SK-N-MC (cell line): ENCODE results near the gene UNC93A.

Source experiments
- EZH2 ChIP-seq: fragments of 200-600 bp; sonication (generic); IDR thresholded peaks from one replicate; pipeline ENCODE4 v1.6.1; 2017; ENCODE audit warnings: antibody characterized with exemption
- FOXP2 ChIP-seq: optimal IDR thresholded peaks from 2 replicates; pipeline ENCODE3; 2011; ENCODE audit warnings: mild to moderate bottlenecking, moderate library complexity; ENCODE audit not compliant: insufficient read depth; ENCODE audit errors: extremely low read length, control extremely low read depth
- POLR2AphosphoS5 ChIP-seq: IDR thresholded peaks from 2 replicates; pipeline ENCODE4 v1.6.1; 2012; ENCODE audit warnings: mild to moderate bottlenecking, low read depth, low read length, borderline replicate concordance

- TF ChIP-seq EZH2 (no peak), POLR2AphosphoS5 (no peak), FOXP2 (no peak)
Measured at GRCh38 chr6:167285077-167285770, 5.9 kb upstream of the UNC93A start.
